Fibroblast of mammary gland (primary cell): ENCODE results near the gene RIPPLY1.
A peak's percentile ranks its signal among the peaks of the same experiment; 100 is the strongest.

ENCODE experiments used
- DNase-seq: peaks from one replicate; pipeline ENCODE4 v3.0.0-alpha.2; 2010; ENCODE audit warnings: low read depth
- H3K4me3 ChIP-seq: 2 replicates; pipeline ENCODE4 v1.5.1; 2011; ENCODE audit warnings: low read depth, mild to moderate bottlenecking, low read length, moderate library complexity; ENCODE audit not compliant: control insufficient read depth
- CTCF ChIP-seq: conservative IDR thresholded peaks from 2 replicates; pipeline ENCODE4 v1.5.1; 2011; ENCODE audit warnings: low read depth, low read length, inconsistent platforms; ENCODE audit not compliant: control insufficient read depth, insufficient read depth

RIPPLY1 gene

GRCh38 chrX:106903291-106903824 lies at the start of gene RIPPLY1:
Gene RIPPLY1, minus strand, starts transcription at chrX:106903341. Its CDS starts 54 bp downstream, at chrX:106903287.
- TF ChIP-seq CTCF = no peak
- DNase-seq = no peak
- no peak within 1 kb of the TSS for H3K4me3 ChIP-seq

- TF ChIP-seq CTCF = no peak
- no peak overlapping the region for H3K4me3 ChIP-seq
- DNase-seq = no peak
Measured at GRCh38 chrX:106952538-106952937, 49.4 kb upstream of the RIPPLY1 start.

- no peak overlapping the region for H3K4me3 ChIP-seq
- no peak for TF ChIP-seq CTCF
- DNase-seq = no peak
Measured at GRCh38 chrX:106952089-106952488, 48.9 kb upstream of the RIPPLY1 start.

GRCh38 chrX:106951230-106951629 lies 48.1 kb upstream of the RIPPLY1 start:
- TF ChIP-seq CTCF = no peak
- DNase-seq = no peak
- H3K4me3 ChIP-seq = no peak overlapping the region

- no peak for DNase-seq
- H3K4me3 ChIP-seq = no peak overlapping the region
- TF ChIP-seq CTCF = no peak
Measured at GRCh38 chrX:106950381-106950780, 47.2 kb upstream of the RIPPLY1 start.

GRCh38 chrX:106949366-106949765 lies 46.2 kb upstream of the RIPPLY1 start:
- no peak overlapping the region for H3K4me3 ChIP-seq
- TF ChIP-seq CTCF = no peak
- DNase-seq = no peak

GRCh38 chrX:106948641-106949040 lies 45.5 kb upstream of the RIPPLY1 start:
- no peak overlapping the region for H3K4me3 ChIP-seq
- peak; percentile 42 for DNase-seq
- TF ChIP-seq CTCF = no peak
